HepG2 (cell line): ENCODE data around the gene TCFL5. TPM values are rescaled to one million over a fixed set of nuclear protein-coding genes. Genes with fewer than 3 reads are reported as not detected.

ENCODE experiments used
- BRF2 ChIP-seq: sonication (generic); formaldehyde crosslinking; IDR thresholded peaks from 2 replicates; pipeline ENCODE4 v1.8.1; 2022; ENCODE audit warnings: mild to moderate bottlenecking, missing genetic modification reagents
- DR1 ChIP-seq: sonication (generic); formaldehyde crosslinking; IDR thresholded peaks from 2 replicates; pipeline ENCODE4 v1.8.0; 2021; ENCODE audit warnings: mild to moderate bottlenecking, missing genetic modification reagents, inconsistent platforms
- EEA1 ChIP-seq: sonication (generic); formaldehyde crosslinking; IDR thresholded peaks from 2 replicates; pipeline ENCODE4 v1.5.1; 2020; ENCODE audit warnings: mild to moderate bottlenecking, missing genetic modification reagents, borderline replicate concordance
- HES4 ChIP-seq: sonication (generic); formaldehyde crosslinking; IDR thresholded peaks from 2 replicates; pipeline ENCODE4 v1.9.0; 2021; ENCODE audit warnings: mild to moderate bottlenecking, missing genetic modification reagents, borderline replicate concordance
- HOXA5 ChIP-seq: sonication (generic); formaldehyde crosslinking; IDR thresholded peaks from 2 replicates; pipeline ENCODE4 v1.4.0; 2020; ENCODE audit warnings: missing genetic modification reagents
- LCORL ChIP-seq, 2 experiments: fragments of 450-650 bp in 1 of 2; sonication (generic) in 1 of 2; formaldehyde crosslinking in 1 of 2; IDR thresholded peaks; 2 replicates each; pipeline versions ENCODE4 v1.5.0 to v1.6.1; 2017 to 2020; ENCODE audit warnings: antibody characterized with exemption in 1 of 2, missing genetic modification reagents in 1 of 2
- RNF2 ChIP-seq: fragments of 450-650 bp; conservative IDR thresholded peaks from 2 replicates; pipeline ENCODE4 v1.6.1; 2016; ENCODE audit warnings: low read depth
- SIX1 ChIP-seq: sonication (generic); formaldehyde crosslinking; IDR thresholded peaks from 2 replicates; pipeline ENCODE4 v1.4.0; 2020; ENCODE audit warnings: missing genetic modification reagents, borderline replicate concordance
- SOX5 ChIP-seq: IDR thresholded peaks from 2 replicates; pipeline ENCODE4 v1.6.1; 2016; ENCODE audit warnings: borderline replicate concordance
- SP1 ChIP-seq, 2 experiments: fragments of 450-650 bp in 1 of 2; sonication (generic) in 1 of 2; formaldehyde crosslinking in 1 of 2; IDR thresholded peaks; 2 replicates each; pipeline versions ENCODE4 v1.4.0 to v1.6.1; 2016 to 2020; ENCODE audit warnings: missing genetic modification reagents in 1 of 2
- SPEN ChIP-seq: sonication (generic); formaldehyde crosslinking; IDR thresholded peaks from 2 replicates; pipeline ENCODE4 v1.5.1; 2020; ENCODE audit warnings: low read depth, mild to moderate bottlenecking, missing genetic modification reagents
- TBP ChIP-seq: sonication (generic); formaldehyde crosslinking; IDR thresholded peaks from 2 replicates; pipeline ENCODE4 v1.5.0; 2020; ENCODE audit warnings: missing genetic modification reagents
- ZBTB4 ChIP-seq: sonication (generic); formaldehyde crosslinking; IDR thresholded peaks from 2 replicates; pipeline ENCODE4 v1.4.0; 2020; ENCODE audit warnings: missing genetic modification reagents, mild to moderate bottlenecking, borderline replicate concordance
- ZNF367 ChIP-seq: sonication (generic); formaldehyde crosslinking; IDR thresholded peaks from 2 replicates; pipeline ENCODE4 v1.4.0; 2020; ENCODE audit warnings: missing genetic modification reagents, borderline replicate concordance
- ZNF570 ChIP-seq: sonication (generic); formaldehyde crosslinking; IDR thresholded peaks from 2 replicates; pipeline ENCODE4 v1.4.0; 2020; ENCODE audit warnings: mild to moderate bottlenecking, missing genetic modification reagents, borderline replicate concordance
- ZNF574 ChIP-seq: sonication (generic); formaldehyde crosslinking; IDR thresholded peaks from 2 replicates; pipeline ENCODE4 v1.4.0; 2020; ENCODE audit warnings: missing genetic modification reagents
- ZNF598 ChIP-seq: sonication (generic); formaldehyde crosslinking; IDR thresholded peaks from 2 replicates; pipeline ENCODE4 v1.5.1; 2020; ENCODE audit warnings: mild to moderate bottlenecking, missing genetic modification reagents, borderline replicate concordance
- ZNF772 ChIP-seq: sonication (generic); formaldehyde crosslinking; IDR thresholded peaks from 2 replicates; pipeline ENCODE4 v1.5.0; 2020; ENCODE audit warnings: mild to moderate bottlenecking, missing genetic modification reagents
- ZSCAN31 ChIP-seq: sonication (generic); formaldehyde crosslinking; IDR thresholded peaks from 2 replicates; pipeline ENCODE4 v1.5.0; 2020; ENCODE audit warnings: low read depth, mild to moderate bottlenecking, missing genetic modification reagents
- polyA plus RNA-seq, 8 experiments: library from polyadenylated mRNA; depleted of rRNA in 3 of 8; stranded (reverse) in 7 of 8; unstranded in 1 of 8; fragments of >200 nt; fragmentation: Illumina TruSeq in 4 of 8; extraction: Trizol in 4 of 8; gene quantifications; 2 replicates each; pipeline versions ENCODE4 v1.2.1 to v1.2.3, GENCODE V29; 2011 to 2016; ENCODE audit warnings: low read depth in 4 of 8, missing spikeins in 1 of 8, mixed read lengths in 1 of 8; ENCODE audit not compliant: insufficient read depth in 1 of 8
- total RNA-seq, 5 experiments: library from RNA; depleted of rRNA; stranded (reverse); fragments of >200 nt; fragmentation: Illumina TruSeq; extraction: Trizol; gene quantifications; 2 replicates each; pipeline ENCODE4 v1.2.3, GENCODE V29; 2016; ENCODE audit warnings: low read depth in 1 of 5
- TF ChIP-seq, protein P1 (sequence below): sonication (generic); formaldehyde crosslinking; IDR thresholded peaks from 2 replicates; pipeline ENCODE4 v1.4.0; 2020; ENCODE audit warnings: missing genetic modification reagents

TCFL5 gene
- total and polyA plus RNA-seq, 2 of the 13 experiments (the other 11 are each of a cell fraction or from before 2014, with no cell fraction given): 14.8 to 20.0 TPM

DNA sequence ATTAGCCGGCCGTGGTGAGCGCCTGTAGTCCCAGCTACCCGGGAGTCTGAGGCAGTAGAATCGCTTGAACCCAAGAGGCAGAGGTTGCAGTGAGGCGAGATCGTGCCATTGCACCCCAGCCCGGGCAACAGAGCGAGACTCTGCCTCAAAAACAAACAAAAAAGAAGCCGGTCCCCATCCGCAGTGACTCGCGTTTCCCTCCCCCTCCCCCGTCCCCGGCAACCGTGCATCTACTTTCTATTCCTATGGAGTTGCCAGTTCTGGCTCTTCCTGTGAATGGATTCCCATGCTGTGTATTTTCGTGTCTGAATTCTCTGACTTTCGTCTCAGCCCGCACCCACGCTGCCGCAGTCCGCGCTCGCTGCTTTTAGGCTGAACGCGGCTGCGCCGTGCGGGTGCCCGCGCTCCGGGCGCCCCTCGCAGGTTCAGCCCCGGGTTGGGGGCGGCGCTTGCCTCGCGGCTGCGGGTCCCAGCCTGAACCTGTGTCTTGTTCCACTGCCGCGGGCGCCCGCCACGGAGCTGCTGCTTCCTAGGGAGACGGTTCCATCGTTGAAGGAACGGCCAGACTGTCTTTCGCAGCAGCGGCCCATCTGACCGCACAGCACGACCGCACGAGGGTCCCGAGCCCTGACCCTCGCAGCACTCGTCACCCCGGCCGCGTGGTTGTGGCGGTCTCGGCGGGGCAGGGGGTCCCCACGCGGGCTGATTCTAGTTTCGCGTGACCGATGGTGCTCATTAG is 66.4 kb downstream of the TCFL5 start (continued):
- TF ChIP-seq ZBTB4 (CRISPR knock-in tag) (peak; percentile 62; the same call in 1 of the 2 replicates), SIX1 (CRISPR knock-in tag) (peak; percentile 59; the same call in 1 of the 2 replicates), HOXA5 (CRISPR knock-in tag) (peak; percentile 96), SOX5 (CRISPR knock-in tag) (no peak), ZNF570 (CRISPR knock-in tag) (0 out of 2 replicates have a peak, but pooled peaks have one; percentile 59), TBP (CRISPR knock-in tag) (no peak), ZNF367 (CRISPR knock-in tag) (0 out of 2 replicates have a peak, but pooled peaks have one; percentile 78), HES4 (peak; percentile 69; the same call in 1 of the 2 replicates), ZNF598 (CRISPR knock-in tag) (peak; percentile 89; the same call in 1 of the 2 replicates), ZSCAN31 (peak; percentile 89), DR1 (CRISPR knock-in tag) (peak; percentile 52), SP1 (IDR thresholded peaks at IDR 0.05) (no peak), SP1 (CRISPR knock-in tag; IDR thresholded peaks at IDR 0.05) (no peak; the same call in 1 of the 2 replicates), SPEN (CRISPR knock-in tag) (peak; percentile 80), EEA1 (CRISPR knock-in tag) (peak; percentile 56; the same call in 1 of the 2 replicates), ZNF772 (CRISPR knock-in tag) (peak; percentile 59; the same call in 1 of the 2 replicates), RNF2 (peak; percentile 72; the same call in 1 of the 2 replicates), LCORL (IDR thresholded peaks at IDR 0.05) (no peak), LCORL (CRISPR knock-in tag; IDR thresholded peaks at IDR 0.05) (peak; percentile 50; the same call in 1 of the 2 replicates), ZNF574 (CRISPR knock-in tag) (peak; percentile 89), BRF2 (CRISPR knock-in tag) (0 out of 2 replicates have a peak, but pooled peaks have one; percentile 78)
- TF ChIP-seq, protein P1, sequence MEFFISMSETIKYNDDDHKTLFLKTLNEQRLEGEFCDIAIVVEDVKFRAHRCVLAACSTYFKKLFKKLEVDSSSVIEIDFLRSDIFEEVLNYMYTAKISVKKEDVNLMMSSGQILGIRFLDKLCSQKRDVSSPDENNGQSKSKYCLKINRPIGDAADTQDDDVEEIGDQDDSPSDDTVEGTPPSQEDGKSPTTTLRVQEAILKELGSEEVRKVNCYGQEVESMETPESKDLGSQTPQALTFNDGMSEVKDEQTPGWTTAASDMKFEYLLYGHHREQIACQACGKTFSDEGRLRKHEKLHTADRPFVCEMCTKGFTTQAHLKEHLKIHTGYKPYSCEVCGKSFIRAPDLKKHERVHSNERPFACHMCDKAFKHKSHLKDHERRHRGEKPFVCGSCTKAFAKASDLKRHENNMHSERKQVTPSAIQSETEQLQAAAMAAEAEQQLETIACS (CRISPR knock-in tag): peak; percentile 95
